Aorta (tissue), 5 donors: ENCODE measurements around the gene CYYR1. TPM values are rescaled to one million over a fixed set of nuclear protein-coding genes. Genes with fewer than 3 reads are reported as not detected.

Source experiments
- ATAC-seq: fragments of 200-7000 bp; cut with Tn5 transposase; one replicate; pipeline ENCODE4 v1.9.1; 2022; ENCODE audit warnings: moderate library complexity; ENCODE audit not compliant: low FRiP score
- DNase-seq, 2 donors: peaks; one replicate each; pipeline ENCODE4 v3.0.0-alpha.2; 2020
- H3K27ac ChIP-seq, 2 donors: one replicate each; pipeline ENCODE4 v1.5.1; 2013; ENCODE audit warnings: low read length in 2 of 2, mild to moderate bottlenecking in 2 of 2, moderate library complexity in 2 of 2, control low read depth in 1 of 2, inconsistent platforms in 1 of 2, low read depth in 1 of 2
- H3K27me3 ChIP-seq, 2 donors: one replicate each; pipeline ENCODE4 v1.6.1; 2013; ENCODE audit warnings: control low read depth in 1 of 2, low read length in 1 of 2, mild to moderate bottlenecking in 1 of 2, moderate library complexity in 1 of 2; ENCODE audit not compliant: insufficient read depth in 2 of 2, control insufficient read depth in 1 of 2
- H3K36me3 ChIP-seq, 2 donors: one replicate each; pipeline ENCODE4 v1.6.1; 2013; ENCODE audit warnings: control low read depth in 1 of 2, low read length in 1 of 2, mild to moderate bottlenecking in 1 of 2; ENCODE audit not compliant: insufficient read depth in 2 of 2, control insufficient read depth in 1 of 2
- H3K4me1 ChIP-seq, 2 donors: one replicate each; pipeline ENCODE4 v1.6.1; 2013; ENCODE audit warnings: low read length in 2 of 2, control low read depth in 1 of 2, mild to moderate bottlenecking in 1 of 2, moderate library complexity in 1 of 2; ENCODE audit not compliant: insufficient read depth in 2 of 2, control insufficient read depth in 1 of 2
- H3K4me3 ChIP-seq, 2 donors: one replicate each; pipeline ENCODE4 v1.5.1; 2013; ENCODE audit warnings: low read length in 2 of 2, control low read depth in 1 of 2, mild to moderate bottlenecking in 1 of 2
- H3K9me3 ChIP-seq: one replicate; pipeline ENCODE4 v1.6.1; 2013; ENCODE audit warnings: mild to moderate bottlenecking, low read length; ENCODE audit not compliant: control insufficient read depth
- WGBS, 2 donors: extraction: QIAGEN DNeasy Blood & Tissue Kit; methylation state at CpG; one replicate each; pipeline ENCODE4 v1.1.7; 2013; 5-methylcytosine and 5-hydroxymethylcytosine counted together
- intact Hi-C, 2 donors: fragments of 100-400 bp; cut with DNase I; formaldehyde crosslinking; loops; one replicate each; pipeline versions ENCODE4 v1.14.2 to v1.15.0; 2022
- polyA plus RNA-seq, 2 donors: library from polyadenylated mRNA; stranded (reverse); fragments of 200-250 nt; gene quantifications; one replicate each; pipeline ENCODE4 v1.2.3, GENCODE V29; 2013
- total RNA-seq, 2 donors: library from RNA; stranded (reverse); fragmentation: NEBNext Ultra II Directional; extraction: Animal tissue kit (Norgen Biotek cat#: 25700); gene quantifications; one replicate each; pipeline ENCODE4 v1.2.1, GENCODE V29; 2021
- donor health status: healthy with polysubstance abuse.
- donor health status: Bipolar disorder and iron deficiency.
- donor health status: DM: no; HTN: no; CAD: no.
- donor health status: DM: no; HTN: no; CAD: no.
- donor health status: DM: yes; HTN: yes; CAD: no.

Gene CYYR1
- total and polyA plus RNA-seq, 4 donors = 1.6 to 45.8 (median 13.4) TPM

DNA sequence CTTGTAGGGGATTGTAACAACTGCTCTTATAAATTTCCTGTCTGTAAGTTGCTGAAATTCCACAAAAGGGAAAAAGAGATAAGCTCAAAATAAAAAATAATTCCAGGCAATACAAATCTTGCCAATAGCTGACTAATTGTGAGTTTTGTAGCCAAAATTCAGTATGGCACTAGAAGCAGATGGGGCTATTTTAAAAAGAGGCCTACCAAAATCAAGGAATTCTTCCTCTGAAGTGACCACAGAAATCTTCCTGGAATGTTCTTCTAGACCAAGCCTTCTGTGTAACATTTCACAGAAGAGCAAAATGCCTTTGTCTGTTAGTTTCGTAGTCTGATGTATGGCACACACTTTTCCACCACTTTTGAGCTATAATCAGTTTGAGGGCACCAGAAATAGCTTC lies 127.6 kb downstream of the CYYR1 start:
- intact Hi-C loops = no loop called here
- H3K36me3 ChIP-seq = no peaks in the 10 kb centered on the region
- no peak overlapping the region for H3K4me3 ChIP-seq
- no peaks in the 10 kb centered on the region for H3K9me3 ChIP-seq
- WGBS, 2 donors = 3 to 8% methylated on average over 1 of the region's 1 CpG
- H3K4me1 ChIP-seq = peaks cover 2 to 9% of the 10 kb centered on the region in 2 donors
- no peaks in the 10 kb centered on the region for H3K27me3 ChIP-seq
- peak overlapping the region in 1 of 2 donors; percentile 95 for H3K27ac ChIP-seq
- DNase-seq = no peak
- no peak for ATAC-seq

DNA sequence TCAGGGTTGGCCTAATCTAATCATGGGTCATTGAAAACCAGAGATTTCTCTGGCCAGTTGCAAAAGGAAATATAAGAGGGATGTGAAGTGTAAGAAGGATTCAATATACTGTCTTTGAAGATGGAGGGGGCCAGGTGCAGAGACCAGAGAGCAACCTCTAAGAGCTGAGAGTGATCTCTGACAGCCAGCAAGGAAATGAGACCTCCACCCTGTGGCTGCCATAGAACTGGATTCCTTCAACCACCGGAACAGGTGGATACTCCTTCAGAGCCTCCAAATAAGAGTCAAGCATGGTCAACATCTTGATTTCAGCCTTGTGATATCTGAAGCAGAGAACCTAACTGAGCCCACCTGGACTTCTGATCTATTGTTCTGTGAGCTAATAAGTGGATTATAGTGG lies 128.4 kb downstream of the CYYR1 start:
- Histone ChIP-seq H3K27me3 (no peaks in the 10 kb centered on the region), H3K36me3 (no peaks in the 10 kb centered on the region), H3K4me1 (peaks cover 2 to 9% of the 10 kb centered on the region in 2 donors), H3K4me3 (no peak overlapping the region), H3K27ac (no peak overlapping the region), H3K9me3 (no peaks in the 10 kb centered on the region)
- DNase-seq = no peak
- ATAC-seq = no peak
- WGBS, 2 donors = 99 to 100% methylated on average over 1 of the region's 1 CpG
- intact Hi-C loops = no loop called here

DNA sequence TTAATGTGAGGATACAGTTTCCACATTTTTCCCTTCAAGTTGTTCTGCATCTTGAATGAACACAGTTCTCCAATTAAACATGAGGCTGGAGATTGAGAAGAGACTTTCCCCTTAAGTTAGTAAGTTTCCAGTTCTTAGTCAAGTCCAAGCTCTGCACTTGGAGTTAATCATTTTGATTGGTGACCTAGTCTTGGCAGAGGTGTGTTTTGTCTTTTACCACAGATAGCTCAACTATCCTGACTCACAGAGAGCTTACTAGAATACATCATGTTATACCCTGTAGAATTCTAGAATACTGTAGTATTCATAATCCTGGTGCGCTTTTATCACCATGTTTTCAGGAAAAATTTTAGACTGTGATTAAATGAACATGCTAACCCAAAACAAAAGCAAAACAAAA lies 129.2 kb downstream of the CYYR1 start:
- Histone ChIP-seq H3K36me3 (no peaks in the 10 kb centered on the region), H3K4me3 (no peak overlapping the region), H3K9me3 (no peaks in the 10 kb centered on the region), H3K27me3 (no peaks in the 10 kb centered on the region), H3K4me1 (peaks cover 2 to 9% of the 10 kb centered on the region in 2 donors), H3K27ac (no peak overlapping the region)
- WGBS, 2 donors = 98 to 100% methylated on average over 1 of the region's 1 CpG
- ATAC-seq (no peak), DNase-seq (no peak)
- intact Hi-C loops = no loop called here

DNA sequence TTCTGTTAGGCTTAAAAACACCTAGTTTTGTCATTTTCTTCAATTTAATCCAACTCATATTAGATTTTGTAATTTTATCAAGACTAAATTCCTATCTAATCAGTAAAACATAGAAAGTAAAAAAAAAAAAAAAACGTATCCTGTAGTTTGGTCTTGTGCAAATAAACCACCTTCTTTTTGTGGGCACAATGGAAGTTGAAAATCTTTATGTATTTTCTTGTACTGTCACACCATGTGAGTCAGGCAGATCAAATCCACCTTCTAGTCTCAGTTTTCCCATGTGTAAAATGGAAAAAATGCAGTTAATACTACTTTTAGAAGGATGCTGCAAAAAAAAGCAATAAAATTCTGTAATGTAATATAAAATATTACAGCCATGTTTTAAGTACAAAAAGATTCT lies 129.8 kb downstream of the CYYR1 start:
- DNase-seq = no peak
- no peaks in the 10 kb centered on the region for H3K36me3 ChIP-seq
- H3K27me3 ChIP-seq = no peaks in the 10 kb centered on the region
- H3K9me3 ChIP-seq = no peaks in the 10 kb centered on the region
- 3 to 11% methylated on average over 1 of the region's 1 CpG for WGBS, 2 donors
- intact Hi-C loops = no loop called here
- ATAC-seq = no peak
- peaks cover 2 to 9% of the 10 kb centered on the region in 2 donors for H3K4me1 ChIP-seq
- H3K27ac ChIP-seq = no peak overlapping the region
- no peak overlapping the region for H3K4me3 ChIP-seq

DNA sequence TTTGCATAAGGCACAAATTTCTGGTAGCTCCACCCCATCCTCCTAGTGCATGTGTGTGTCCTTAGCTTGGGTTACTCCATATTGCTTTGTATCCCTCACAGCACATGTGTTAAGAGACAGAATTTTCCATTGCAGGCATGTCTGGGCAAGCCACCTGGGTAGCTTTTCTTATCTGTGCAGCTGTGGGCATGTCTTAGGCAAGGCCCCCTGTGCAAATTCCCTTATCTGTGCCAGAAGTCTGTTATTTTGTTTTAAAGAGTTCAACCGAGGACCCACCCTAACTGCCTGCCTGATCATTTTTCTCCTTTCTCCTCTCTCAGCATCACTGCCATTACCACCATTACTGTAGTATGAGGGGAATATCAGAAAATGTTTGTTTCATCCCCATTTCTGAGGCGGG lies 131.9 kb downstream of the CYYR1 start:
- no peak for DNase-seq
- H3K4me3 ChIP-seq = no peak overlapping the region

DNA sequence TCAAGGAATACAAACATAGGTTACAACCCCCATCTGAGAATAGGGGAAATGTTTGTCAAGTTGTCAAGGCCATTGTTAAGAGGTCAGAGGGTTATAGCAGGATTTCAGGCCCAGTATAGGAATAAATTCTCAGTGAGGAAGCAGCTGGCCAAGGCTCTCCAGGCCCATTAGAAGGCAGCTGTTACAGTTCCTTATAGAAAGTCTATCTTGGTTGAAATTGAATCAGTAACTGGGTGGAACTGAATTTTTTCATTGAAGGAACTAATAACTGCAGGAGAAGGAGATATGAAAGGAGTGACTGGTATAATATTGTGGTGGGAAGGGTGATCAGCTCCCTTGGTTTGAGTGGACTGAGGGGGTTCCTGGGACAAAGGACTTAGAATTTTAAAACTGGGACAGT lies 134.1 kb downstream of the CYYR1 start:
- no peaks in the 10 kb centered on the region for H3K9me3 ChIP-seq
- H3K4me1 ChIP-seq = no peaks in the 10 kb centered on the region
- ATAC-seq (no peak), DNase-seq (no peak)
- H3K27me3 ChIP-seq = no peaks in the 10 kb centered on the region
- H3K4me3 ChIP-seq = no peak overlapping the region
- H3K36me3 ChIP-seq = no peaks in the 10 kb centered on the region
- intact Hi-C loops = no loop called here
- no peak overlapping the region for H3K27ac ChIP-seq

More for the DNA sequence above, 131.9 kb downstream of the CYYR1 start:
- H3K4me1 ChIP-seq = peaks cover 2 to 9% of the 10 kb centered on the region in 2 donors
- 90 to 92% methylated on average over 2 of the region's 2 CpGs for WGBS, 2 donors
- no peaks in the 10 kb centered on the region for H3K36me3 ChIP-seq
- no peaks in the 10 kb centered on the region for H3K27me3 ChIP-seq
- H3K27ac ChIP-seq = no peak overlapping the region
- ATAC-seq = no peak
- H3K9me3 ChIP-seq = no peaks in the 10 kb centered on the region
- intact Hi-C loops = no loop called here

DNA sequence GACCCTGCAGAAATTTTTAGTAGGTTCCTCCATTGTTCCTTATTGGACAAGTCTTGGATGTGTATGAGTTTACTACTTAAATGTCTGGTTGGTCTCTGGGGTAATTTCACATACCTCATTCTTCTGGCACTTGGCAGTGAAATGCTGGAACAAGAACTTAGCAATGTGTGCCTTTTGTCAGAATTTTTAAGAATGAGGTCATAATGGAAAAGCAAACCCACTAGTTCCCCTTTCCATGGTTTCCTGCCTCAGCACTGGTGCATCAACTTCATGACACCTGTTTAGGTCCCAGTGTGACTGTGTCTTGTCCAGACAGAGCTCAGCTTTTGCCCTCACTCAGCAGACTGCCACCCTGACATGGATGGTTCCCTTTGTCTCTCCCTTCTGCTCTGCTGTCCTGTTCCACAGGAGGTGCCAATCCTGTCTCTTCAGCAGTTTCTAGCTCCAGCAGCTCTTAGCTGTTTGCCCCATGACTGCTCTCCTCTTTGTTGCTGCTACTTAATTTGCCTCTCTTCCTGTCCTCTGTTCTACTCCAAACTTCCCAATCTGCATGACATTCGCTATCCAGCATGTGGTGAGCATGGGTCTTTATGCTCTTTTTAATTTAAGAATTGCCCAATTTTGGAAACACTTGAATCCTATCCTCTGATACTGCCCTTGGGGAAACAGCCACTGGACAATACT lies 135.6 kb downstream of the CYYR1 start:
- H3K4me3 ChIP-seq = no peak overlapping the region
- no peak for ATAC-seq
- intact Hi-C loops = no loop called here
- H3K27me3 ChIP-seq = no peaks in the 10 kb centered on the region
- DNase-seq = no peak
- H3K9me3 ChIP-seq = no peaks in the 10 kb centered on the region
- no peaks in the 10 kb centered on the region for H3K36me3 ChIP-seq
- H3K27ac ChIP-seq = no peak overlapping the region
- no peaks in the 10 kb centered on the region for H3K4me1 ChIP-seq
- 92 to 94% methylated on average over 1 of the region's 1 CpG for WGBS, 2 donors

DNA sequence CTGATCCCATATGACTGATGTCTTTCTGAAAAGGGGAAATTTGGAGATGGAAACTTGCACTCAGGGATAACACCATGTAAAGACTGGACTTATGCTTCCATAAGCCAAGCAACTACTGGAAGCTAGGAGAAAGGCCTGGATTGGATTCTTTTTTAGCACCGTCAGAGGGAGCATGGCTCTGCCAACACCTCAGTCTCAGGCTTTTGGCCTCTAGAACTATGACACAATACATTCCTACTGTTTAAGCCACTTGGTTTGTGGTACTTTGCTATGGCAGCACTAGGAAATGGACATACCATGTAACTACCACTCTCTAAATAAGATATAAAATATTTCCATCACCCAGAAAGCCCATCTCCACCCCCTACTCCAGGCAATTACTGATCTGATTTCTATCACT lies 139.7 kb downstream of the CYYR1 start:
- DNase-seq = no peak
- H3K27ac ChIP-seq = no peak overlapping the region
- no peaks in the 10 kb centered on the region for H3K9me3 ChIP-seq
- H3K4me3 ChIP-seq = no peak overlapping the region
- no peaks in the 10 kb centered on the region for H3K4me1 ChIP-seq
- H3K27me3 ChIP-seq = no peaks in the 10 kb centered on the region
- 24 to 28% methylated on average over 1 of the region's 1 CpG for WGBS, 2 donors
- no peaks in the 10 kb centered on the region for H3K36me3 ChIP-seq
- intact Hi-C loops = no loop called here
- ATAC-seq = no peak

DNA sequence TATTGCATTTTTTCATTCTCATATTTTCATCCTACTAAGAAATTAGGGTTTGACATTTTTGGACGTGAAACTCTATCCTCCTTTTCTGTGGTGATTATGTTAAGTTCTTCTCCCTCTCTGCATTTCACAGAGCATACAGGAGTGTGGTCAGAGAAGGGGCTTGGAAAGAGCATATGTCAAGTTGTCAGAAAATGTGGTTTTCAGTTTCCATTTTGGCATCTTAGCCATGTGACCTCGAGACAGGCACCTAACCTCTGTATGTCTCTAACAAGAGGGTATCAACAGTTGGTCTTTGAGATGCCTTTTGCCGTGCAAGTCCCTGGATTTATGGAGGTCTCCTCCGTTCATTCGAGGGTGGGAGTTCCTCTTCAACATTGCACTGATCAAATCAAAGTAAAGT lies 140.7 kb downstream of the CYYR1 start:
- H3K4me3 ChIP-seq = no peak overlapping the region
- no peak overlapping the region for H3K27ac ChIP-seq
- DNase-seq (no peak), ATAC-seq (no peak)
- intact Hi-C loops = no loop called here
- WGBS, 2 donors = 60 to 80% methylated on average over 5 of the region's 5 CpGs
- no peaks in the 10 kb centered on the region for H3K27me3 ChIP-seq
- no peaks in the 10 kb centered on the region for H3K36me3 ChIP-seq
- no peaks in the 10 kb centered on the region for H3K4me1 ChIP-seq
- no peaks in the 10 kb centered on the region for H3K9me3 ChIP-seq
